GM18951 (cell line): ENCODE results near the gene S100A9.

Experiments used
- POLR2A ChIP-seq: IDR thresholded peaks from 4 replicates; pipeline ENCODE4 v1.6.1; 2011; ENCODE audit warnings: mild to moderate bottlenecking; ENCODE audit not compliant: insufficient read length, insufficient read depth; ENCODE audit errors: extremely low read depth
- in situ Hi-C: fragments of 300-500 bp; cut with MboI; formaldehyde crosslinking; loops from one replicate; pipeline ENCODE4 v1.12.0; 2022; ENCODE audit warnings: low sequenced_read_pairs, mixed read lengths, inconsistent platforms; ENCODE audit not compliant: unreplicated experiment

S100A9 gene

GRCh38 chr1:153374071-153374470, 16.4 kb downstream of the S100A9 start:
- in situ Hi-C loops: no loop called here
- TF ChIP-seq POLR2A: no peak

GRCh38 chr1:153375511-153375910, 17.9 kb downstream of the S100A9 start, which contains the start of gene S100A12:
TSS of gene S100A12 (minus strand) at chr1:153375621. CDS start at chr1:153374592, 1,029 bp downstream.
- in situ Hi-C loops: no loop called here

GRCh38 chr1:153379591-153379990, 21.9 kb downstream of the S100A9 start:
- in situ Hi-C loops: no loop called here
- no peak for TF ChIP-seq POLR2A

More at GRCh38 chr1:153375511-153375910, 17.9 kb downstream of the S100A9 start, which contains the start of gene S100A12:
- TF ChIP-seq POLR2A: no peak

- in situ Hi-C loops: no loop called here
Measured at GRCh38 chr1:153380711-153381110, 23.1 kb downstream of the S100A9 start.

DNA sequence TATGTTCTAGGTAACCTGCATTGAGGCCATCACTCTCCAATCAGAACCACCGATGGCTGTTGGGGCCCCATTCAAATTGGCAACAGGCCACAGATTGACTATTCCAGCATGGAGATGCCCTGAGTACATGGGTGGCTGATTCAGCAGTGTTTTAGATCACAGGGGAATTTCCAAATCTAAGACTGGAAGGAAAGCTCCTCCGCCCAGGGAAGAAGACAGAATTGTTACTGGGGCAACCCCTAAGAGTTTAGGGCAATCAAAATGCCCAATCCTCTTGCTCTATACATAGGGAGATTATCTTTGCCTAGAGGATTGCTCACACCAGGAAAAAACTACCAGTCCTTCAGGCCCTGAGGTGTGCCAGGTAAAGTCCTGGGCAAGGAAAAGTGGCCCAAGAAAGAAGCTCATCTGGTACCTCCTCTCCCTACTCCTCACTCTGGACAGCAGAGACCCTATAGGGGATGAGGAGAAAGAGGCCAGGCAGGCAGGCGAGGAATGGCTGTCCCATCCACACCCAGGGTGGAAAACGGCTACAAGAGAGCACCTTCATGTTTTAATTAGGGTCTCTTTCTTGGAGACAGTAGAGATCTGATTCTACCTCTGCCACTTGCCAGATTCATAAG, 27.4 kb downstream of the S100A9 start:
- TF ChIP-seq POLR2A: no peak
- in situ Hi-C loops: no loop called here

More at GRCh38 chr1:153380711-153381110, 23.1 kb downstream of the S100A9 start:
- TF ChIP-seq POLR2A: no peak

DNA sequence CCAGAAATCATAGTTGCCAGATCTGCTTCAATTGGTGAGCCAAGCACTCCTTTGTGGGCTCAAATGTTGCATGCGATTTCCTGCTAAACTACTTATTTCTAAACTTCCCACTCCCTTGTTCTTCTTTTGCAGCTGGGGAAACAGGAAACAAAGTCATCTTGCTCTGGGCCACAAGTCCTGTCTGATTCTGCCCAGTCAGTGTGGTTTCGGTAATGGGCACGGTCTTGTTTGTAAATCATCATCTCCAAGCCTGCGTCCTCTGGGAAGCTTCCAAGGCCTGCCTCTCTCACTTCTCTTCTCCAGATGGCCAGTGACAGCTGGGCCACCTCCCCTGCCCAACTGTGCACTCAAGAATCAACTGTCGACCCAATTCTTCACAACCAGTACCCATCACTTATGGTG, 28.8 kb downstream of the S100A9 start:
- in situ Hi-C loops: no loop called here
- TF ChIP-seq POLR2A: no peak

DNA sequence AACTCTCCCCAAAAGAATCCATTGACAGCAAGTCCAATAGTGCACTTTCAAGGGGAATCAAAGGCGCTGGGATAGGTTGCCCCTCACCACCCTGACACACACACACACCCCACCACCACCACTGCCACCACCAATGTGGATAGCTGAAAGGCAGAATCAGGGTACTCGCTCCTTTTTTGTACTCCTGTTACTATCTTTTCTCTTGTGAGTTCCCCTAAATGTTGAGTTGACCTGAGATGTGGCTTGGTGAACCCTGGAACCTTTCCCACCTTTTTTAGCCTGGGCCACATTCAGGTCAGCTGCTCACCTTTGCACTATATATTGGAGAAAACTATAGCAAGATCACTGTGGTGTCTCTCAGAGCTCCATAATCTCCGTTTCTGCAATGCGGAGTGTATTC, 29.3 kb downstream of the S100A9 start:
- in situ Hi-C loops: no loop called here
- no peak for TF ChIP-seq POLR2A

GRCh38 chr1:153387785-153388184, 30.1 kb downstream of the S100A9 start:
- no peak for TF ChIP-seq POLR2A
- in situ Hi-C loops: no loop called here

DNA sequence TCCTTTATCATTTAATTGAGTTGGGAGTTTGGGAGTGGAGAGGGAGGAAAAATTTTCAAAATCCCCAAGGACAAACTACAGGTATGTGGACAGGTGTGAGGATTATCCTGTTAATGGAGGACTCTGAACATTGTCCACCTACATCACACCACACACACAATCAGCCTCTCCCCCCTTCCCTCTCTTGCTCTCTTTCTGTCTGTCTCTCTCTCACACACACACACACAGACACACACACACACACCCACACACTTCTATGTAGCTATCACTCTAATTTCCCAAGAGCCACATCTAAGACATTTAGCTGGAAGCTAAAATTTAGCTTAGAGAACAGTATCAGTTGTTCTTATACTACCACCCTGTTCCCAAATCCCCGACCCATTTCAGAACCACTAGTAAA, 31.7 kb downstream of the S100A9 start:
- no peak for TF ChIP-seq POLR2A
- in situ Hi-C loops: no loop called here

DNA sequence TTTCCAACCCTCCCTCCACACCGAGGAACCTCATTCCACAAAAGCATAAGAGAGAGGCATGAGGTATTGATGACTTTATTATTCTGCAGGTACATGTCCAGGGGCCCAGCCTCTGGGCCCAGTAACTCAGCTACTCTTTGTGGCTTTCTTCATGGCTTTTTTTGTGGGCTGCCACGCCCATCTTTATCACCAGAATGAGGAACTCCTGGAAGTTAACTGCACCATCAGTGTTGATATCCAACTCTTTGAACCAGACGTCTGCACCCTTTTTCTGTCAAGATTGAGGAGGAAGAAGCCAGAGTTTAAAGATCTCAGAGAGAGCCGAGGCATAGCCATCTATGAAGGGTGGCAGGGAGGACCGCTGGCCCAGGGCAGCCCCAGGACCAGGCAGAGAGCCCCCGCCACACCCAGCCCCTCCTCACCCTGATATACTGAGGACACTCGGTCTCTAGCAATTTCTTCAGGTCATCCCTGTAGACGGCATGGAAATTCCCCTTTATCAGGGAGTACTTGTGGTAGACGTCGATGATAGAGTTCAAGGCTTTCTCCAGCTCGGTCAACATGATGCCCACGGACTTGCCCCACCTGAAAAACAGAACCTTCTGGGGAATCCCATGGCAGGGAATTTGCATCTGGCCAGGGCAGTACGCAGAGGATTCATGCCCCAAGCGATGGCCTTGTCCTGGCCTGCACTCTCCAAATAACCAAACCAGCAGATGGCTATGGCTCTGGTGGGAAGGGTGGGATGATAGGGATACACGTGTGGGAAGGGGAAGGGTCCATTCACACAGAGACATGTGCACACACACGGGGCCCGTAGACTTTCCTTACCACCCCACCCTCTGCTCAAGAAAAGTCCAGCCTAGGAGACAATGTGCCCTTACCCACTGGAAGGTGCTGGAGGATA, 32.6 kb downstream of the S100A9 start:
- no peak for TF ChIP-seq POLR2A
- in situ Hi-C loops: no loop called here

GRCh38 chr1:153390938-153391710, 33.5 kb downstream of the S100A9 start, which contains the start of gene S100A8:
TSS of gene S100A8 (minus strand) at chr1:153391073. CDS start at chr1:153390535, 538 bp downstream.
- in situ Hi-C loops: no loop called here
- TF ChIP-seq POLR2A: no peak

DNA sequence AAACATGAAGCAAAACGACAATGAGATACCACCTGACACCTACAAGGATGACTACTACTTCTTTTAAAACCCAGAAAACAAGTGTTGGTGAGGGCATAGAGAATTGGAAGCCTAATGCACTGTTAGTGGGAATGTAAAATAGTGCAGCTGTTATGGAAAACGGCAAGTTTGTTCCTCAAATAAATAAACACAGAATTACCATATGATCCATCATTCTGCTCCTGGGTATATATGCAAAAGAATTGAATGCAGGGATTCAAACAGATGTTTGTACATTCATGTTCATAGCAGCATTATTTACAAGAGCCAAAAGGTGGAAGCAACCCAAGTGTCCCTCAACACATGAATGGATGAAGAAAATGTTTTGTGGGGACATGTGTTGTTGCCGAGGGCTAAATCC, 34.6 kb downstream of the S100A9 start:
- no peak for TF ChIP-seq POLR2A

GRCh38 chr1:153392822-153393221, 35.2 kb downstream of the S100A9 start:
- in situ Hi-C loops: no loop called here
- no peak for TF ChIP-seq POLR2A

More for the DNA sequence above, 34.6 kb downstream of the S100A9 start:
- in situ Hi-C loops: no loop called here

- TF ChIP-seq POLR2A: no peak
- in situ Hi-C loops: no loop called here
Measured at GRCh38 chr1:153393926-153394325, 36.3 kb downstream of the S100A9 start.
